Retinal pigment epithelial cell (primary cell): Measurements from ENCODE around the gene MPL.

ENCODE experiments used
- DNase-seq: peaks from one replicate; pipeline ENCODE4 v3.0.0-alpha.2; 2010; ENCODE audit warnings: low read depth
- H3K4me3 ChIP-seq: 2 replicates; pipeline ENCODE4 v1.5.1; 2011; ENCODE audit warnings: mild to moderate bottlenecking, low read length, control low read depth, moderate library complexity
- TF ChIP-seq, protein P1 (sequence below): conservative IDR thresholded peaks from 2 replicates; pipeline ENCODE4 v1.5.1; 2011; ENCODE audit warnings: low read depth, low read length, control low read depth, inconsistent platforms

Gene MPL

GRCh38 chr1:43305926-43306687 is 31.5 kb upstream of the MPL start:
- no peak for DNase-seq
- H3K4me3 ChIP-seq: no peak overlapping the region
- TF ChIP-seq, protein P1, sequence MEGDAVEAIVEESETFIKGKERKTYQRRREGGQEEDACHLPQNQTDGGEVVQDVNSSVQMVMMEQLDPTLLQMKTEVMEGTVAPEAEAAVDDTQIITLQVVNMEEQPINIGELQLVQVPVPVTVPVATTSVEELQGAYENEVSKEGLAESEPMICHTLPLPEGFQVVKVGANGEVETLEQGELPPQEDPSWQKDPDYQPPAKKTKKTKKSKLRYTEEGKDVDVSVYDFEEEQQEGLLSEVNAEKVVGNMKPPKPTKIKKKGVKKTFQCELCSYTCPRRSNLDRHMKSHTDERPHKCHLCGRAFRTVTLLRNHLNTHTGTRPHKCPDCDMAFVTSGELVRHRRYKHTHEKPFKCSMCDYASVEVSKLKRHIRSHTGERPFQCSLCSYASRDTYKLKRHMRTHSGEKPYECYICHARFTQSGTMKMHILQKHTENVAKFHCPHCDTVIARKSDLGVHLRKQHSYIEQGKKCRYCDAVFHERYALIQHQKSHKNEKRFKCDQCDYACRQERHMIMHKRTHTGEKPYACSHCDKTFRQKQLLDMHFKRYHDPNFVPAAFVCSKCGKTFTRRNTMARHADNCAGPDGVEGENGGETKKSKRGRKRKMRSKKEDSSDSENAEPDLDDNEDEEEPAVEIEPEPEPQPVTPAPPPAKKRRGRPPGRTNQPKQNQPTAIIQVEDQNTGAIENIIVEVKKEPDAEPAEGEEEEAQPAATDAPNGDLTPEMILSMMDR: no peak

GRCh38 chr1:43306688-43307457 is 30.7 kb upstream of the MPL start:
- TF ChIP-seq, protein P1: no peak

DNA sequence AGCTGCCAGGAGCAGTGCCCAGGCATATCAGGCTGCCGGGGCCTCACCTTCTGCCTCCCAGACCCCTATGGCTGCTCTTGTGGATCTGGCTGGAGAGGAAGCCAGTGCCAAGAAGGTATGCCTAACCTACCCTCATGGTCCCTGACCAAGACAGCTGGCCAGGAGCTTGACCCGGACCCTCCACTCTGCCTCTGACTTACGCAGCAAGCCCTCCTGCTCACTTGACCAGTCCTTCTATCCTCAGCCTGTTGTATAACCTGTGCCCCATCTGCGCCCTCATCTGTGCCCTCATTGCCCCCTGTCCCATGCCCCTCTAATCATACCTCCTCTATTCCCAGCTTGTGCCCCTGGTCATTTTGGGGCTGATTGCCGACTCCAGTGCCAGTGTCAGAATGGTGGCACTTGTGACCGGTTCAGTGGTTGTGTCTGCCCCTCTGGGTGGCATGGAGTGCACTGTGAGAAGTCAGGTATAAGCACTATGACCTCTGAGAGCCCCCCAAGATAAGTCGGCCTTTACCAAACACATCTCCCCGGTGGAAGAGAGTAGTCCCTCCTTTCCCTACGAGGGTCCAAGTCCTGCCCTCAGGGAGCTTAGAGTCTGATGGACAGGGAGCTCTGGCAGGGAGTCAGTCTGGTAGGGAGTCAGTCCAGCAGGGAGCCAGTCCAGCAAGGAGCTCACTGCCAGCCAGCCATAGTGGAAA is 30.0 kb upstream of the MPL start:
- H3K4me3 ChIP-seq: no peak overlapping the region
- DNase-seq: no peak
- TF ChIP-seq, protein P1: no peak

More at GRCh38 chr1:43306688-43307457, 30.7 kb upstream of the MPL start:
- no peak for DNase-seq
- no peak overlapping the region for H3K4me3 ChIP-seq

DNA sequence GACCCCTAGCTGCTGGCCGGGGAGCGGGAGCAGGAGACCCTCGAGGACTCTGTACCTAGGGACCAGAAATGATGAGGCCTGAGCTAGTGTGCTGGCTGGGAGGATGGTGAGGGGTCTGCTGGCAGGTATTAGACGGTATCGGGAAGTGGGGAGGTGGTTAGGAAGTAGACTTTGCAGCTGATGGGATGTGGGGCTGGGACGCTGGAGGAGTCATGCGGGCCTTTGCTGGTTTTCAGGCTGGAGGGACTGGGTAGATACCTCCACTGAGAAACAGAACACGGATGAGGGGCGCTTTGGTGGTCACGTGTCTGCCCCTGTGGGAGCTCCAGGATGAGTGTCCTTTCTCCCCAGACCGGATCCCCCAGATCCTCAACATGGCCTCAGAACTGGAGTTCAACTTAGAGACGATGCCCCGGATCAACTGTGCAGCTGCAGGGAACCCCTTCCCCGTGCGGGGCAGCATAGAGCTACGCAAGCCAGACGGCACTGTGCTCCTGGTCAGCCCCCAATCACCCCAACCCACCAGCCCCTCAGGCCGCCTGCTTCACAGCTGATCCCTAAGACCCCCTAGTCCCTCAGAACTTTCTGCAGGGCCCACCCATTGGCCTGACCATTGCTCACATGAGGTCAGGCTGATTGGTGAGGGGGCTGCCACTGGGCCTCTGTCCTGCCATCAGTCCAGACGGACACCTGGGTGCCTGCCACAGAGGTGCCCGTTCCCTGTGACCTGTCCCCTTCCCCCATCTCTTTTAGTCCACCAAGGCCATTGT is 28.8 kb upstream of the MPL start:
- TF ChIP-seq, protein P1: no peak
- no peak for DNase-seq
- no peak overlapping the region for H3K4me3 ChIP-seq

DNA sequence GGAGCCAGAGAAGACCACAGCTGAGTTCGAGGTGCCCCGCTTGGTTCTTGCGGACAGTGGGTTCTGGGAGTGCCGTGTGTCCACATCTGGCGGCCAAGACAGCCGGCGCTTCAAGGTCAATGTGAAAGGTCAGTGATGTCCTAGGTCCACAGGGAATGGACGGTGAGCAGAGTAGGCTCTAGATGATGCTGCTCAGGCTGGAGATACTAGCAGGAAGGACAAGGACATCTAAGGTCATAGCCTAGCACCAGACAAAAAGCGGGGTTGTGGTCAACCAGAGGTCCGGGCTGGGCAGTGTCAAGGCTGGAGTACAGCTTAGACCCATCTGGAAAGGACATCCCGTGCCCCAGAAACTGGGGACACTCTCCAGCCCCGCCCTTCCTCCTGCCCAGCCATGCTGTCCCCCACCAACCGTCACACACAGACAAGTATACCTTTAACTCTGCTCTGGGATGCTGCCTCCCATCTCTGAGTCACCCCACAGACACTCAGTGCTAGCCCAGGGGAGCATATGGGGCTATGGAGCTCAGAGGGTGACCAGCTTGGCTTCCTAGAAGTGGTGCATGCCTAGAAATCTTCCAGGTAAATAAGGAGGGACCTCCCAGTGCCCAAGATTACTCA is 28.1 kb upstream of the MPL start:
- no peak for DNase-seq

GRCh38 chr1:43311521-43311920 is 26.1 kb upstream of the MPL start:
- TF ChIP-seq, protein P1: no peak
- no peak overlapping the region for H3K4me3 ChIP-seq
- no peak for DNase-seq

More for the DNA sequence above, 28.1 kb upstream of the MPL start:
- H3K4me3 ChIP-seq: no peak overlapping the region
- TF ChIP-seq, protein P1: no peak
